Caco-2 (cell line): Measurements from ENCODE around the gene CSK. TPM values are rescaled to one million over a fixed set of nuclear protein-coding genes. Genes with fewer than 3 reads are reported as not detected.

ENCODE experiments used
- BruUV-seq: library from RNA; stranded (reverse); fragments of 400-500 nt; replicated peaks from 2 replicates; lab custom pipeline; 2021; lab: Mats Ljungman, UMichigan
- CTCF ChIA-PET: fragments of 300-600 bp; sonication (Branson Sonifier 250); formaldehyde crosslinking; loops from one replicate; lab custom pipeline; 2022; ENCODE audit warnings: antibody characterized with exemption; lab: Charles Lee
- POLR2A ChIA-PET: fragments of 300-600 bp; sonication (Branson Sonifier 250); formaldehyde crosslinking; loops from one replicate; lab custom pipeline; 2022; ENCODE audit warnings: antibody characterized with exemption; lab: Charles Lee
- DNase-seq, 2 experiments: peaks; one replicate each; pipeline versions ENCODE4 v3.0.0 to v3.0.0-alpha.2; 2020 to 2022
- H3K27me3 ChIP-seq: replicated peaks from 2 replicates; pipeline ENCODE4 v1.6.0; 2011; ENCODE audit warnings: low read length; ENCODE audit not compliant: control insufficient read depth, insufficient read depth
- H3K36me3 ChIP-seq: 2 replicates; pipeline ENCODE4 v1.5.1; 2011; ENCODE audit warnings: low read length; ENCODE audit not compliant: control insufficient read depth, insufficient read depth
- H3K4me1 ChIP-seq: fragments of 250-450 bp; sonication (Bioruptor Pico); 2 replicates; pipeline ENCODE4 v1.5.1; 2020; ENCODE audit warnings: mild to moderate bottlenecking
- H3K4me3 ChIP-seq: 2 replicates; pipeline ENCODE4 v1.5.1; 2011; ENCODE audit warnings: low read depth, mild to moderate bottlenecking, control low read depth, low read length
- H3K9me3 ChIP-seq: fragments of 250-450 bp; sonication (Bioruptor Pico); 2 replicates; pipeline ENCODE4 v1.5.1; 2020; ENCODE audit warnings: mild to moderate bottlenecking, moderate library complexity
- H3K27ac Mint-ChIP-seq: one replicate; pipeline ENCODE4 v1.8.0; 2022; ENCODE audit warnings: mixed read lengths; ENCODE audit not compliant: unreplicated experiment
- H3K27me3 Mint-ChIP-seq: one replicate; pipeline ENCODE4 v1.8.0; 2022; ENCODE audit warnings: mixed read lengths; ENCODE audit not compliant: insufficient read depth, unreplicated experiment
- H3K36me3 Mint-ChIP-seq: one replicate; pipeline ENCODE4 v1.8.0; 2022; ENCODE audit warnings: mild to moderate bottlenecking, mixed read lengths; ENCODE audit not compliant: insufficient read depth, unreplicated experiment
- H3K4me1 Mint-ChIP-seq: one replicate; pipeline ENCODE4 v1.8.0; 2022; ENCODE audit warnings: low read depth, mixed read lengths; ENCODE audit not compliant: unreplicated experiment
- H3K4me3 Mint-ChIP-seq: one replicate; pipeline ENCODE4 v1.8.0; 2022; ENCODE audit warnings: mild to moderate bottlenecking, moderate library complexity, mixed read lengths; ENCODE audit not compliant: unreplicated experiment
- H3K9me3 Mint-ChIP-seq: one replicate; pipeline ENCODE4 v1.8.0; 2022; ENCODE audit warnings: mixed read lengths; ENCODE audit not compliant: unreplicated experiment
- CTCF ChIP-seq, 2 experiments: fragments of 200-600 bp in 1 of 2; IDR thresholded peaks; 1 replicate in 1 of 2; 2 replicates in 1 of 2; pipeline versions ENCODE4 v1.5.1 to v1.8.0; 2011 to 2022; ENCODE audit warnings: antibody characterized with exemption in 1 of 2, control low read depth in 1 of 2, inconsistent platforms in 1 of 2, low read depth in 1 of 2, low read length in 1 of 2, mild to moderate bottlenecking in 1 of 2, moderate library complexity in 1 of 2; ENCODE audit not compliant: insufficient read depth in 1 of 2, severe bottlenecking in 1 of 2, unreplicated experiment in 1 of 2
- intact Hi-C: fragments of 100-400 bp; cut with micrococcal nuclease; formaldehyde crosslinking; loops from one replicate; pipeline ENCODE4 v1.10.0; 2022; ENCODE audit not compliant: unreplicated experiment
- total RNA-seq: library from RNA; stranded (reverse); gene quantifications from 2 replicates; pipeline ENCODE4 v1.2.3, GENCODE V29; 2022

Gene CSK
- total RNA-seq, 1 experiment from 2014 or later, result 62.7 TPM

GRCh38 chr15:74792227-74793016 lies 10.5 kb downstream of the CSK start:
- H3K9me3 ChIP-seq, result no peaks in the 10 kb centered on the region
- no peaks in the 10 kb centered on the region for H3K36me3 Mint-ChIP-seq
- intact Hi-C loops, result no loop called here
- TF ChIP-seq CTCF (IDR thresholded peaks at IDR 0.05; ENCODE audit: insufficient read depth in 1 of 2, low read depth in 1 of 2, low read length in 1 of 2, severe bottlenecking in 1 of 2, unreplicated experiment in 1 of 2), result no peak
- H3K4me1 Mint-ChIP-seq, result peaks cover 13% of the 10 kb centered on the region
- no TSS peak for BruUV-seq
- no peaks in the 10 kb centered on the region; the same call in 1 of the 2 replicates for H3K36me3 ChIP-seq
- H3K27ac Mint-ChIP-seq, result no peak overlapping the region
- no peak overlapping the region for H3K4me3 Mint-ChIP-seq
- H3K27me3 Mint-ChIP-seq, result no peaks in the 10 kb centered on the region
- H3K4me1 ChIP-seq, result peaks cover 19% of the 10 kb centered on the region
- ChIA-PET POLR2A (no interaction called here), CTCF (interaction anchor here (0.7 to 1.0 kb wide), 2 partner anchors 21 to 23 kb away, joined by 3 to 4 read pairs; no protein-coding TSS in a partner anchor)
- DNase-seq, result no peak
- no peaks in the 10 kb centered on the region for H3K27me3 ChIP-seq
- no peak overlapping the region for H3K4me3 ChIP-seq
- no peaks in the 10 kb centered on the region for H3K9me3 Mint-ChIP-seq

- no peak overlapping the region for H3K4me3 Mint-ChIP-seq
- H3K4me1 Mint-ChIP-seq, result peaks cover 6% of the 10 kb centered on the region
- Histone ChIP-seq H3K36me3 (no peaks in the 10 kb centered on the region; the same call in 1 of the 2 replicates), H3K4me1 (peaks cover 17% of the 10 kb centered on the region), H3K9me3 (no peaks in the 10 kb centered on the region), H3K4me3 (no peak overlapping the region), H3K27me3 (no peaks in the 10 kb centered on the region)
- intact Hi-C loops, result no loop called here
- H3K36me3 Mint-ChIP-seq, result no peaks in the 10 kb centered on the region
- no TSS peak for BruUV-seq
- CTCF ChIA-PET, result interaction anchor here (1.0 kb wide), 2 partner anchors 22 to 24 kb away, joined by 4 to 5 read pairs; no protein-coding TSS in a partner anchor
- POLR2A ChIA-PET, result no interaction called here
- H3K27me3 Mint-ChIP-seq, result no peaks in the 10 kb centered on the region
- TF ChIP-seq CTCF (IDR thresholded peaks at IDR 0.05; ENCODE audit: insufficient read depth in 1 of 2, low read depth in 1 of 2, low read length in 1 of 2, severe bottlenecking in 1 of 2, unreplicated experiment in 1 of 2), result no peak
- H3K27ac Mint-ChIP-seq, result no peak overlapping the region
- DNase-seq, result no peak
- no peaks in the 10 kb centered on the region for H3K9me3 Mint-ChIP-seq
Observed at GRCh38 chr15:74793135-74794028, 11.5 kb downstream of the CSK start.
